Astrocyte of the spinal cord (primary cell): ENCODE measurements around the gene GOLGA6L2.
"Not testable (repeated sequence)": the region's sequence is repeated elsewhere in the genome, so short reads cannot be mapped to it uniquely, and the experiment has no call there.

ENCODE experiments used
- DNase-seq: peaks from one replicate; pipeline ENCODE4 v3.0.0; 2011; ENCODE audit warnings: low read depth, low spot score
- H3K4me3 ChIP-seq: 2 replicates; pipeline ENCODE4 v1.5.1; 2011; ENCODE audit warnings: low read depth, mild to moderate bottlenecking, low read length, moderate library complexity
- CTCF ChIP-seq: IDR thresholded peaks from 2 replicates; pipeline ENCODE4 v1.5.1; 2012; ENCODE audit warnings: low read depth, mild to moderate bottlenecking, low read length, inconsistent platforms
- in situ Hi-C: cut with HindIII; loops from 2 replicates; pipeline ENCODE4 v1.10.0; 2017; ENCODE audit warnings: low sequenced_read_pairs

Gene GOLGA6L2

GRCh38 chr15:23436421-23436820 lies 10.6 kb downstream of the GOLGA6L2 start:
- DNase-seq: no peak
- in situ Hi-C loops: no loop called here
- TF ChIP-seq CTCF: no peak
- no peak overlapping the region for H3K4me3 ChIP-seq

- DNase-seq, H3K4me3 ChIP-seq, in situ Hi-C loops: not testable (repeated sequence)
Observed at GRCh38 chr15:23434699-23435098, 12.3 kb downstream of the GOLGA6L2 start.

- DNase-seq, in situ Hi-C loops: not testable (repeated sequence)
Observed at GRCh38 chr15:23425327-23425726, 21.7 kb downstream of the GOLGA6L2 start.

GRCh38 chr15:23424111-23424904 lies 22.7 kb downstream of the GOLGA6L2 start:
- H3K4me3 ChIP-seq: no peak overlapping the region
- in situ Hi-C loops: no loop called here
- DNase-seq: no peak
- no peak for TF ChIP-seq CTCF

More at GRCh38 chr15:23425327-23425726, 21.7 kb downstream of the GOLGA6L2 start:
- not testable (repeated sequence) for H3K4me3 ChIP-seq

GRCh38 chr15:23422946-23423708 lies 23.9 kb downstream of the GOLGA6L2 start:
- DNase-seq: no peak
- in situ Hi-C loops: no loop called here
- no peak for TF ChIP-seq CTCF

GRCh38 chr15:23422099-23422945 lies 24.7 kb downstream of the GOLGA6L2 start:
- in situ Hi-C loops: no loop called here
- no peak for DNase-seq
- H3K4me3 ChIP-seq: no peak overlapping the region
- TF ChIP-seq CTCF: no peak

More at GRCh38 chr15:23422946-23423708, 23.9 kb downstream of the GOLGA6L2 start:
- no peak overlapping the region for H3K4me3 ChIP-seq

GRCh38 chr15:23420806-23421575 lies 26.1 kb downstream of the GOLGA6L2 start:
- H3K4me3 ChIP-seq: no peak overlapping the region
- no peak for DNase-seq
- in situ Hi-C loops: no loop called here
- no peak for TF ChIP-seq CTCF
